NCI-H1092 (cell line): Measurements from ENCODE around the gene CSN2.
"Not testable (repeated sequence)": the region's sequence is repeated elsewhere in the genome, so short reads cannot be mapped to it uniquely, and the experiment has no call there.

Experiments used
- DNase-seq: peaks from one replicate; lab custom pipeline; 2025; lab: John Stamatoyannopoulos, UW

CSN2 gene, protein sequence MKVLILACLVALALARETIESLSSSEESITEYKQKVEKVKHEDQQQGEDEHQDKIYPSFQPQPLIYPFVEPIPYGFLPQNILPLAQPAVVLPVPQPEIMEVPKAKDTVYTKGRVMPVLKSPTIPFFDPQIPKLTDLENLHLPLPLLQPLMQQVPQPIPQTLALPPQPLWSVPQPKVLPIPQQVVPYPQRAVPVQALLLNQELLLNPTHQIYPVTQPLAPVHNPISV

DNA sequence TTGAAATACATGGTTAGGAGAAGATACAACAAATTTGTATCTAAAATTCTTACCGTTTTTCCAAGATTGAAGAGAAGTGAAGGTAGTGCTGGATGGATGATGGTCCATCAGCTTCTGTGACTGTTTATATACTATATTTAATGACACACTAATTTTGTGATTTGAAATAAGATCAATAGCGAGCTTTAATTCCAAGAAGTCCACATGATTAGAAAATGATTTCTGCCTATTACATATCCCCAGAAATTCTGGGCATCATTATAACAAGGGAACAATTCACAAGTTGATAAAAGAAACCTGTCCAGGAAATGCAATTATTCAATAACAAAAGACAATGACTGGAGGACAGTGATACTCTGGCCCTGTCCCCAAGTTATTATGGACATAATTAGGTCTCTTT is at the start of gene CSN2:
Gene CSN2, minus strand, starts transcription at position 101 of the 400 bp plus-strand sequence. CDS start 4,733 bp downstream, outside the sequence.
- DNase-seq = no peak

DNA sequence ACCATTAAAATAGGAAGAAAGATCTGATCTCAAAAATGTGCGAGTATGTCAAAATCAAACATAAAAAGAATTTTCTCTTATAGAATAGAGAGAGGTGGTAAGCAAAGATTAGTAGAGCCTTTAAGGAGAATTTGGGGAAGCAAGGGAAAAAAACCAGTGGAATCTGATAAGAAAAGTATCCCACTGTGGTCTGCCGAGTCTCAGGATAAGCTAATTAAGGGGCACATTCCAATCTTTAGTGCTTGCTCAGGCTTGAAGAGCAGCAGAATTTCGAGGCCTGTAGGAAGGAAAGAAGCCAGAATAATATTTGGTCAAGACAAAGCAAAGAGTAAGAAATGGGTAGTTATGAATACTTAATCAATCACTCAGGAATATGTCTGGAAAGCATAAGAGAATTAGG is 43.2 kb upstream of the CSN2 start:
- no peak for DNase-seq

DNA sequence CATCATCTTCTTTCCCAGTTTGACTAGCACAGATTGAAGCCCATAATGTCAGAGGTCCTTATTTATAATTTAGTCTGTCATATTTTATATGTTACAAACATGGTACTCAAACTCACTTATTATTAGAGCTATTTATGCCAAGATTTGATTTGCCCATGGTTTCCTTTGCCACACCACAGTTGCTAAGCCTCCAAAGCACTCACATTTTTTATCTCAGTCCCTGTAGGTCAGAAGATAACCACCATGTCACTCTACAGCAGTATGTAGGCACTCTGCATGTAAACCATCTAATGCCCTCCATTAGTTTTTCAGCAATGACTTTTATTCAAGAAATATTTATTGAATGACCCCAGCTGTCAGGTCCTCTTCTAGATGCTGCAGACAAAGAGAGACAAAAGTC is 37.0 kb upstream of the CSN2 start:
- DNase-seq = no peak

DNA sequence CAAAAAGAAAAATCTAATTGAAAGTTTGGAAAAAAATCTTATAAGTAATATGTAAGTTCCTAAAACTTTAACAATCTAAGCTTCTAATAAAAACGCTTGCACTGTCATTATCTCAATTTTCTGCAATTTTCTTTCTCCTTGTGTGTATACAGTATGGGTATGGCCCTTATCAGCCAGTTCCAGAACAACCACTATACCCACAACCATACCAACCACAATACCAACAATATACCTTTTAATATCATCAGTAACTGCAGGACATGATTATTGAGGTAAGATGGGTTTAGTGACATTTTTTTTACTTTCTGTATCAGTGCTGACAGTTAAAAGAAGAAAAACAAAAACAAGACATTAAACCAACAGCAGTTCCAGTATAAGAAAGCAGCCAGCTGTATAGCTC is 35.2 kb upstream of the CSN2 start:
- no peak for DNase-seq

DNA sequence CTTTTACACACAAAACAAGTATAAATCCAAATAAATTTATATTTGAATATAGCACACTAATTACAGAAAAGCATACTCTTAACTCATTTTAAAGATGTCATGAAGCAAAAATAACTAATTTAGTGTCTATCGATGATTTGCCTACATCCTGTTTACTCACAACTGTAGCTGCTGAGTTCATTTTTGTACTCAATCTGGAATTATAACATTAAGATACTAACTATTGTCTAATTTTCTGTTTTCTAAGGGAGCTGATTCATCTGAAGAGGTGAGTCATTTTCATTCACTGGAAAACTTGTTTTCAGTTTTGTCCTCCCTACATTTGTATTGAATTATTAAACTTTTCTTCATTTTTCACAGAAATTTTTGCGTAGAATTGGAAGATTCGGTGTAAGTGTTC is 33.9 kb upstream of the CSN2 start:
- DNase-seq = no peak

DNA sequence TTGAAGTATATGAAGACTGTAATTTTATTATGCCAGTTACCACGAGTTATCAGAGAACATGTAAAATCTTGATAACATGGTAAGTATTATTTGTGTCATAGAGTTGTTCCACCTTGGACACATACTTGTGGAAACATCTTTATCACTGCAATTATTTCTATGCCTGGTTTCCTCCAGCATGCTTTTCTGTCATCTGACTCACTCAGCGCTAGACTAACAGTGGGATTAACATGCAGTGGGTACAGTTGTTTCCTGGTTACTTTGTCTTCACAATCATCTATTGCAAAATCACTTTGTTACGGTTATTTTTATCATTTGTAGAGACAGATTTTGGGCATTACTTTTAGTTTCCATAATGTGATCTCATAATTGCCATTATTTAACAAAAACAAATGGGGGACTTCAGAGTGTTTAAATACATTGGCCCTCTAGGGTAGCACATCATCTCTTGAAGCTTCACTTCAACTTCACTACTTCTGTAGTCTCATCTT is 30.0 kb upstream of the CSN2 start, which contains the start of gene STATH:
Gene STATH, plus strand, starts transcription at position 441 of the 491 bp plus-strand sequence. CDS start 2,472 bp downstream, outside the sequence.
- DNase-seq = no peak

DNA sequence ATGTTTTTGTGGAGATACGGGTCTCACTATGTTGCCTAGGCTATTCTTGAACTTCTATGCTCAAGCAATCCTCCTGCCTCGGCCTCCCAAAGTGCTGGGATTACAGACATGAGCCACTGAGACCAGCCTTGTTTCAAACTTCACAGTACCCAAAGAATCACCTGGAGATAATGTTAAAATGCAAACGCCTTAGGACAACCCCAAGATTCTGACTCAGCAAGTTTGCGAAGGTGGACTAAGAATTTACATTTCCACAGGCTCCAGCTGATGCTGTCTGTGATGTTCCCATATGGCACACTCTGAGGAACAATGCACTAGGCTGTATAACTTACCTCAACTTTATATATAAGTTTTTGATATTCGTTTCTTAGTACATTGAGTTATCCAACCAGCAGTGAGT is 29.3 kb upstream of the CSN2 start:
- no peak for DNase-seq

DNA sequence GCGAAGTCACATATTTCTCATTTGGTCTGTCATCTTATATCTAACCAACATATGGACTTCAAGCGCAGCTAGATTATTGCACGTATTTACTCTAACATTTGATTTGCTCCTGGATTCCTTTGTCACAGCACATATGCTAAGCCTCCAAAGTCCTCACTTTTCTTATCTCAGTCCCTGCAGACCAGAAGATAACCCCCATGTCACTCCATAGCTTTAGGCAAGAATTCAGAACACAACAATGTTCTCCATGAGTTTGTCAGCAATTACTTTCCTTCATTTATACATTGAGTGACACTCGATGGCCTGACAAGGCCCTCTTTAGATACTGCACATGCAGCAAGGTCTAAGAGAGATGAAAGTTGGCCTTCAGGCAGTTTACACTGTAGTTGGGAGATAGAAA is 25.5 kb upstream of the CSN2 start:
- no peak for DNase-seq

DNA sequence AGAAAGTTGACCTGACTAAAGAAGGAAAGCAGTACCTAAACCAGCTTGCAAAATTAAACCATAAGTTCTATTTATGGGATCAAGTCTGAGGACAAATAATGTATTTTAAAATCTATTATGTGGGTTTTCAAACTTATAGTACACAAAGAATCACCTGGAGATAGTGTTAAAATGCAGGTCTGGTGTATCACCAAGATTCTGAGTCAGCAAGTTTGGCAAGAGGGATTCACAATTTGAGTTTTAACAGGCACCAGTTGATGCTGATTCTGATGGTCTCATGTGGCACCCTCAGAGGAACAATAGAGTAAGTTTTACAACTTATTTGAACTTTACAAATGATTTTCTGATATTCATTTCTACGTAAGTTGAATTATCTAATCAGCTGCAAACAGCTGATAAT is 21.1 kb upstream of the CSN2 start:
- DNase-seq = no peak

DNA sequence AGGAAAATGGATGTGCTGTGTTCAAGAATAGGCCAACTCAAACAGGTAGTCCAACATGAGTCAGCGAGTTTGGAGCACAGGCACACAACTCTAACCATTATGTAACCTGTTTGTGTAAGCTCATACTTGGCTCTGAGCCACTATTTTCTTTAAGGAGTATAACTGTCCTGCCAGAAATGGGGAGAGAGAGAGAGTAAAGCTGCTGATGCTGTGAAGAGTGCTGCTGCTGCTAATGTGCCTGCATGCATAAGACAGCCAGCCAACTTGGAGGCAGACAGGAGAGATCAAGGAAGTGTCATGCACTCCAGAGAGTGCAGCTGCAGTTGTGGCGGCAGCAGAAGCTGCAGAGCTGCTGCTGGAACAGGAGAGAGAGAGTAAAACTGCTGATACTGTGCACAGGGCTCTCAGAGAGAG is 18.5 kb upstream of the CSN2 start:
- DNase-seq = no peak

DNA sequence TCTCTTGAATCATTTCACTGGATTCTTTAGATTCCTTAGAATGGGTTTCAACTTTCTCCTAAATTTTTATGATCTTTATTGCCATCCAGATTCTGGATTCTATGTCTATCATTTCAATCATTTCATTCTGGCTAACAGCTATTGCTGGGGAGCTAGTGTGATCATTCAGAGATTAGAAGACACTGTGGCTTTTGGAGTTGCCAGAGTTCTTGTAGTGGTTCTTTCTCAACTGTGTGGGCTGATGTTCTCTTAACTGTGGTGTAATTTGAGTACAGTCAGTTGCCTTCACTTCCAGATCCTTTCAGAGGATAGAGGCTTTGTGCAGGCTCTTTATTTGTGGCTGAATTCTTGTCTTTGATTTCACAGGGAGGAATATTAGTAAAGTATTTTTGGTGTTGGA is 12.1 kb upstream of the CSN2 start:
- no peak for DNase-seq

DNA sequence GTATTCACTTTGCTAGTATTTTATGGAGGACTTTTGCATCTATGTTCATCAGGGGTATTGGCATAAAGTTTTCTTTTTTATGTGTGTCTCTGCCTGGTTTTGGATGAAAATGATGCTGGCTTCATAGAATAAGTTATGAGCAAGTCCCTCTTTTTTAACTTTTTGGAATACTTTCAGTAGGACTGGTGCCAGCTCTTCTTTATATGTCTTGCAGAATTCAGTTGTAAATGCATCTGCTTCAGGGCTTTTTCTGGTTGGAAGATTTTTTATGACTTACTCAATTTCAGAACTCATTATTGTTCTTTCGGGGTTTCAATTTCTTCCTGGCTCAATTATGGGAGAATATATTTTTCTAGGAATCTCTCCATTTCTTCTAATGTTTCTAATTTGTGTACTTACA is 9.1 kb upstream of the CSN2 start:
- no peak for DNase-seq

DNA sequence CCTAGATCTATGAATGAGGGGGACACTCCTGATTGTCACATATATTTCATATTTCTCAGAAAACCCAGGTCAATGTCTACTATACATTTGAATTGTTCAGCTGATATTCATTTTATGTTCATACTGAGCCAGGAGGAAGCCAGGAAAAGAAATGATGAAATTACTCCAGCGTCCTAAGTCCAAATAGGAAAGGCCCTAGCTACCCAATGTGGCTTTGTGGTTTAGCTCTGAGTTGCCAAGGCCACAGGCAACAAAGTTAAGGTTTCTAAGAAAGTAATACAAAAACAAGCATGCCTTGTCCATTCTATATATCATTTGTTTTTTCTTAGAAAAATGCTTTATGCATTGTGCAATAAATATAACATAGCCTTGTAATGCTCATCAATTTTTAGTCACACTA is 4.5 kb upstream of the CSN2 start:
- DNase-seq = no peak

DNA sequence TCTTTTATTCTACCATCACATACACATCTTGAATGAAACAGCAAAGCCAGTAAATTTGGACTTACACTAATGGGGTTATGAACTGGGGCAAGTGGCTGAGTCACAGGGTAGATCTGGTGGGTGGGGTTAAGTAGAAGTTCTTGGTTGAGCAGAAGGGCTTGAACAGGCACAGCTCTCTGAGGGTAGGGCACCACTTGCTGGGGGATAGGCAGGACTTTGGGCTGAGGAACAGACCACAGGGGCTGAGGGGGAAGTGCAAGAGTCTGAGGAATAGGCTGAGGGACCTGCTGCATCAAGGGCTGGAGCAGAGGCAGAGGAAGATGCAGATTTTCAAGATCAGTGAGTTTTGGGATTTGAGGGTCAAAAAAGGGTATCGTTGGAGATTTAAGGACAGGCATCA is 8.3 kb downstream of the CSN2 start:
- no peak for DNase-seq

DNA sequence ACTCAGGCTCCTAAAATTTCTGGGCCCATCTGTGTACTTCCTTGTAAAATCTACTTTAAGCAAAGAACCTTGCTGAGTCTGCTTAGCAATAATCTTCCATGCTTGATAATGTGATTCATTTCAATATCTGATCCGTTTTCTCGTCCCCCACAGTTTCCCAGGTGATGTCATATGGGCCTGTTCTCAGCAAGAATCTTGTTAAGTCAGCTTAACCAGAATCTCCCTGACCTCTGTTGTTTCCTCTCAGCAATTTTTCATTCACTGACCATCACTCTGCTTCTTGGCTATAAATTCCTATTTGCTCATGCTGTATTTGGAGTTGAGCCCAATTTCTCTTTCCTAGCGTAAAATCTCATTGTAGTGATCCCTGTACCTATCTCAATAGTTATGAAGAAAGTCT is 13.9 kb downstream of the CSN2 start:
- no peak for DNase-seq

DNA sequence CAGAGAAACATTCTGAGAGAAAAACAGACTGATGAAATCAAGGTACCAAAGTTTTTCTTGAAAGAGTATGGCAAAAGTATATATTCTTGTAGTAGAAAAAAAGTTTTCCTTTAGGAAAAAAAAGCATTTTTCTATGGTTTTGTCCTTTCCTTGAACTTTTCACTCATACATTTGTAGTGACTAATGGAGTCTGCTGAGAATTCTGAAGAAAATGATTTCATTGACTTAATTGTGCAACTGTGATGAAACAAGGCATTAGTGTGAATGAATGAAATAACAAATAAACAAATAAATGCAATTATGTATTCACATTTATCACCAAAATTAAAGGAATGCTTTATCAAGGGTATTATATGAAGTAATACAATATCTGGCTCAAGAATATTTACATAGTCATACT is 29.0 kb downstream of the CSN2 start:
- DNase-seq = no peak

DNA sequence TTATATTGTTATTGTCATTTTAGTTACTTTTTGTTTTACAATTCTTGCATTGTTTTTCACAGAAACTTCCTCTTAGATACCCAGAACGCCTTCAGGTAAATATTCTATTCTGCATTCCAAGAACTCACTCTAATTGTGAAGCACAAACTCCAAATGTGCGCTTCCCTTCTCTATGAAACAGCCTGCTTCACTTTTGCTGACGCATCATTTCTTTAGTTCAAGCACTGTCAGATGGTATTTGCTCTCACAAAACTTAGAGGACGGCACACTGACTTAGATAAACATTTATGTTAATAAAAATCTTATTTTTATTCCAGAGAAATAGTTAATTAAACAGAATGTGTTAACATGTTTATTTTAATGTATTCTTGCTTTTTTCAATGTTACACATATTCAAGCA is 31.4 kb downstream of the CSN2 start:
- no peak for DNase-seq

DNA sequence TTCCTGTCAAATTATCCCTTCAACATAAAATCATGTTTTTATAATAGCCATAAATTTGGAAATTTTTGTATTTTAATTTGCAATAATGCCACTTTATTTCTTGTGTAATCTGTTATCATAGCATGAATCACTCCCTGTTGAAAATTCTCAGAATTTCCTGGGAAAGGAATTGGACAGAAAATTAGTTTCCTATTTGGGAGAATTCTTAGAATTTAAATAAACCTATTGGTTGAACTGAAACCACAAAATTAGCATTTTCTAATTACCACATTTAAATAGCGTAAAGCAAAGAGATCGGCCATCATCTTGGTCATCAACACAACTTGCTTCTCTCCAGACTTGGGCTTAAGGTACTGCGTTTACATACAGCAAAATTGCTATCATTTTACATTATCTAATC is 34.8 kb downstream of the CSN2 start, which contains the start of gene CSN1S1:
Gene CSN1S1, plus strand, starts transcription at position 301 of the 400 bp plus-strand sequence. CDS start 1,488 bp downstream, outside the sequence.
- no peak for DNase-seq

DNA sequence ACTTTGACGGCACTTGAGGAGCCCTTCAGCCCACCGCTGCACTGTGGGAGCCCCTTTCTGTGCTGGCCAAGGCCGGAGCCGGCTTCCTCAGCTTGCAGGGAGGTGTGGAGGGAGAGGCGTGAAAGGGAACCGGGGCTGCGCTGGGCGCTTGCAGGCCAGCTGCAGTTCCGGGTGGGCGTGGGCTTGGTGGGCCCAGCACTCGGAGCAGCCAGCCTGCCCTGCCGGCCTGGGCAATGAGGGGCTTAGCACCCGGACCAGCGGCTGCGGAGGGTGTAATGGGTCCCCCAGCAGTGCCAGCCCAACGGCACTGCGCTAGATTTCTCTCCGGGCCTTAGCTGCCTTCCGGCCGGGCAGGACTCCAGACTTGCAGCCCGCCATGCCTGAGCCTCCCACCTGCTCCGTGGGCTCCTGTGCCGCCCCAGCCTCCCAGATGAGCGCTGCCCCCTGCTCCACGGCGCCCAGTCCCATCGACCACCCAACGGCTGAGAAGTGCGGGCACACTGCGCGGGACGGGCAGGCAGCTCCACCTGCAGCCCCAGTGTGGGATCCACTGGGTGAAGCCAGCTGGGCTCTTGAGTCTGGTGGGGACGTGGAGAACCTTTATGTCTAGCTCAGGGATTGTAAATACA is 41.6 kb downstream of the CSN2 start:
- not testable (repeated sequence) for DNase-seq

DNA sequence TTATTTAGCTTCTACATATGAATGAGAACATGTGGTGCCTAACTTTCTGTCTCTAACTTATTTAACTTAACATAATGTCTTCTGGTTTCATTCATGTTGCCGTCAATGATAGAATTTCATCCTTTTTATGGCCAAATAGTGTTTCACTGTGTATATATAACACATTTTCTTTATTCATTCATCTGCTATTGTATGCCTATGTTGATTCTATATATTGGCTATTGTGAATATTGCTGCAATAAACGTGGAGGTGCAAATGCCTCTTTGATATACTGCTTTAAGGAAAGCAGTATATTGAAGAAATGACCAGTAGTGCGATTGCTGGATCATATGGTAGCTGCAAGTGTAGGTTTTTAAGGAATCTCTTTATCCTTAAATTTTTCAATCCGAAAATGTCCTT is 44.7 kb downstream of the CSN2 start:
- DNase-seq = no peak

DNA sequence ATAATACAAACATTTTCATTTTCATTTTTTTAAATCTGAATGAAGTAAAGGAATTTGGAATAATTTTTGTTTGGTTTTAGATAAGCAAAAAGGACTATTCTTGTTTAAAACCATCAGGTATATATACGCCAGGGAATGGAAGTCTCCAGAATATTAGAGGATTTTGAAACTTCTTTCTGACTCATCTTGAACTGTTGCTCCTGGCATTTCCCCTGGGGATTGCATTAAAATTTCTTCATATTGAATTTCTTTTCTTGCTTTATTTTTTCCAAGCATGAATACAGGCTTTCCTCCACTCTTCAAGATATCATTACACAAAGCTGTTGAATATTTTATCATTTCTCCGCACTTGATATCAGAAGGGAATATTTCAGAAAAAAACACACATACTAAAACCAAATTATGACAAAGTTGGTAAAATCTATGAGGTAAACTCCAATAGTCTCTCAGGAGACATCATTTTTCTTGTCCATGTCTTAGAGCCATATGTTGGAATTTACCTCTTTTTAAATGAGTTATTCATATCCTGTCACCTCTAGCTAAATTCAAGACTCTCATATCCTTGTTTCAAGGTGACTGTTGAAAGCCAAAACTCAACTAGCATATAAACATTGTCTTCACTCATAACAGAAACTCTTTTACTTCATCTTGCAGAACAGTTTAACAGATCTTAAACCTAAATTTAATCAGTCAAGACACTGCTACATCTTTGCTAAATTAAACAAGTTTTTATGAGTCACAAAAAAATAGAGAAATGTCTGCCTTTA is 55.3 kb downstream of the CSN2 start:
- DNase-seq = no peak

DNA sequence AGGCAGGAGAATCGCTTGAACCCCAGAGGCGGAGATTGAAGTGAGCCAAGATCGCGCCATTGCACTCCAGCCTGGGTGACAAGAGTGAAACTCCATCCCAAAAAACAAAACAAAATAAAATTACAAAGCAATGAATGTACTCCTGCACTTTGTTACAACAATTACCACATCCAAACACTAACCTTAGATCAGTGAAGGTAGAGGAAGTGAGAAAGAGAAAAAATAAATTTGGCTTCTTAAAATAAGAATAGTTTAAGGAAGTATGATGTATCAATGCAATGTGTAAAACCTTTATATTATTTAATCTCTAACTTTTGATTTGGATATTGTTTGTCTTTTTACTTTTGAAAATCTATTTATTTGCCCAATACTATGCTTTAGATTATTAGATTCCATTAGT is 56.3 kb downstream of the CSN2 start:
- no peak for DNase-seq

DNA sequence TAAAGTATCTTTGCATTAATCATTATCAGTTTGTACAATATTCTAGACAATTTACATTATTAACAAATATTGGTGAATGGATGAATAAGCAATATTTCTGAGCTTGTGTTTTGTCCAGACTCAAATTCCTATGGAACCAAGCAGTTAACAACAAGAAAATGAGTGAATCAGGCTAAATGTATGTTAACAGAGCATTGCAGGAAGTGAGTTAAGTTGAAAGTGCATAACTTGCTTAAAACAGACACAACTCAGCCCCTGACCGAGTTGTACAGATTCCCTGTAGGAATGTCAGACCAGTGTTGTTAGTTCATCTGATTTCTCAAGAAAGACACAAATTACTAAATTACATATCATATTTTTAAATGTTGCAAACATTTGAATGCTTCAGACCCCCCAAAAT is 58.4 kb downstream of the CSN2 start:
- no peak for DNase-seq
